KMS-11 (cell line): Measurements from ENCODE around the gene MFAP4.

Source experiments
- H2AFZ ChIP-seq: fragments of 200-600 bp; sonication (generic); 2 replicates; pipeline ENCODE4 v1.6.1; 2016; ENCODE audit warnings: antibody characterized with exemption, mixed run types, low read depth
- H3K27ac ChIP-seq: fragments of 200-600 bp; sonication (generic); 2 replicates; pipeline ENCODE4 v1.6.1; 2016; ENCODE audit warnings: mild to moderate bottlenecking, mixed run types
- H3K27me3 ChIP-seq: fragments of 200-600 bp; sonication (generic); 2 replicates; pipeline ENCODE4 v1.6.1; 2017; ENCODE audit warnings: mild to moderate bottlenecking, low read depth, mixed run types, moderate library complexity; ENCODE audit not compliant: insufficient read depth
- H3K36me3 ChIP-seq: fragments of 200-600 bp; sonication (generic); 2 replicates; pipeline ENCODE4 v1.6.1; 2017; ENCODE audit warnings: mild to moderate bottlenecking, mixed run types; ENCODE audit not compliant: insufficient read depth
- H3K4me1 ChIP-seq: fragments of 200-600 bp; sonication (generic); 2 replicates; pipeline ENCODE4 v1.6.1; 2016; ENCODE audit warnings: mild to moderate bottlenecking, low read depth, mixed run types; ENCODE audit not compliant: poor library complexity, severe bottlenecking
- H3K4me2 ChIP-seq: fragments of 200-600 bp; sonication (generic); 2 replicates; pipeline ENCODE4 v1.7.0; 2016; ENCODE audit warnings: mild to moderate bottlenecking, mixed run types
- H3K4me3 ChIP-seq: fragments of 200-600 bp; sonication (generic); IDR thresholded peaks from 2 replicates; pipeline ENCODE4 v1.6.1; 2017; ENCODE audit warnings: low read depth, low read length, mixed read lengths; ENCODE audit not compliant: insufficient read depth
- H3K79me2 ChIP-seq: fragments of 200-600 bp; sonication (generic); 2 replicates; pipeline ENCODE4 v1.6.1; 2016; ENCODE audit warnings: low read depth, mixed run types; ENCODE audit not compliant: insufficient read depth
- H3K9ac ChIP-seq: fragments of 200-600 bp; sonication (generic); 2 replicates; pipeline ENCODE4 v1.6.1; 2016; ENCODE audit warnings: mild to moderate bottlenecking, mixed run types
- H4K20me1 ChIP-seq: fragments of 200-600 bp; sonication (generic); 2 replicates; pipeline ENCODE4 v1.6.1; 2016; ENCODE audit warnings: mild to moderate bottlenecking, mixed run types; ENCODE audit not compliant: insufficient read depth
- CTCF ChIP-seq: fragments of 200-600 bp; sonication (generic); conservative IDR thresholded peaks from 2 replicates; pipeline ENCODE4 v1.6.1; 2017; ENCODE audit warnings: low read depth, mild to moderate bottlenecking, antibody characterized with exemption, low read length, moderate library complexity, mixed read lengths

MFAP4 gene

GRCh38 chr17:19386974-19387920 is at the start of gene MFAP4:
Gene MFAP4 (minus strand): TSS chr17:19387190. CDS start chr17:19387155, 35 bp downstream.
- Histone ChIP-seq H3K27me3 (no peaks in the 10 kb centered on the region), H3K4me1 (no peaks in the 10 kb centered on the region), H2AFZ (no peak within 1 kb of the TSS), H3K27ac (no peak within 1 kb of the TSS), H3K4me2 (no peak within 1 kb of the TSS), H3K9ac (no peak within 1 kb of the TSS), H3K36me3 (no peaks in the 10 kb centered on the region), H3K79me2 (no peaks in the 10 kb centered on the region), H3K4me3 (no peak within 1 kb of the TSS), H4K20me1 (no peaks in the 10 kb centered on the region)
- TF ChIP-seq CTCF: no peak

GRCh38 chr17:19433727-19434340 is 46.8 kb upstream of the MFAP4 start:
- Histone ChIP-seq H3K27ac (no peak overlapping the region), H3K4me3 (no peak overlapping the region)

GRCh38 chr17:19433255-19433654 is 46.3 kb upstream of the MFAP4 start:
- H4K20me1 ChIP-seq: no peaks in the 10 kb centered on the region
- H3K27me3 ChIP-seq: no peaks in the 10 kb centered on the region
- H3K9ac ChIP-seq: no peak overlapping the region
- no peak overlapping the region for H3K4me2 ChIP-seq
- no peaks in the 10 kb centered on the region for H3K4me1 ChIP-seq
- H3K4me3 ChIP-seq: no peak overlapping the region
- no peak overlapping the region for H3K27ac ChIP-seq
- H3K36me3 ChIP-seq: no peaks in the 10 kb centered on the region
- no peak for TF ChIP-seq CTCF
- H3K79me2 ChIP-seq: no peaks in the 10 kb centered on the region
- H2AFZ ChIP-seq: no peak overlapping the region

More at GRCh38 chr17:19433727-19434340, 46.8 kb upstream of the MFAP4 start:
- no peak overlapping the region for H3K4me2 ChIP-seq
- H4K20me1 ChIP-seq: no peaks in the 10 kb centered on the region
- no peaks in the 10 kb centered on the region for H3K4me1 ChIP-seq
- H2AFZ ChIP-seq: no peak overlapping the region
- TF ChIP-seq CTCF: no peak
- no peaks in the 10 kb centered on the region for H3K36me3 ChIP-seq
- no peak overlapping the region for H3K9ac ChIP-seq
- H3K27me3 ChIP-seq: no peaks in the 10 kb centered on the region
- H3K79me2 ChIP-seq: no peaks in the 10 kb centered on the region

- no peaks in the 10 kb centered on the region for H3K36me3 ChIP-seq
- no peak overlapping the region for H3K27ac ChIP-seq
- no peak overlapping the region for H3K4me3 ChIP-seq
- H4K20me1 ChIP-seq: no peaks in the 10 kb centered on the region
- H3K9ac ChIP-seq: no peak overlapping the region
- no peak overlapping the region for H3K4me2 ChIP-seq
- no peak for TF ChIP-seq CTCF
- H3K4me1 ChIP-seq: no peaks in the 10 kb centered on the region
- H2AFZ ChIP-seq: no peak overlapping the region
- no peaks in the 10 kb centered on the region for H3K79me2 ChIP-seq
- H3K27me3 ChIP-seq: no peaks in the 10 kb centered on the region
Measured at GRCh38 chr17:19431691-19432090, 44.7 kb upstream of the MFAP4 start.
